GM18511 (cell line): ENCODE measurements around the gene YEATS2.

Source experiments
- ATAC-seq: cut with Tn5 transposase; IDR thresholded peaks from one replicate; pipeline ENCODE4 v1.9.1; 2021; ENCODE audit warnings: mild to moderate bottlenecking, moderate library complexity; ENCODE audit not compliant: unreplicated experiment

The YEATS2 gene

GRCh38 chr3:183810643-183811594 is 113.3 kb downstream of the YEATS2 start:
- no peak for ATAC-seq

- ATAC-seq, result no peak
These were observed 114.0 kb downstream of the YEATS2 start for GRCh38 chr3:183811638-183812037.

GRCh38 chr3:183812761-183813445 is 115.3 kb downstream of the YEATS2 start:
- no peak for ATAC-seq

- ATAC-seq, result no peak
These were observed 116.6 kb downstream of the YEATS2 start for GRCh38 chr3:183814240-183814639.

- ATAC-seq, result no peak
These were observed 118.0 kb downstream of the YEATS2 start for GRCh38 chr3:183815563-183815940.

GRCh38 chr3:183815951-183816475 is 118.4 kb downstream of the YEATS2 start:
- no peak for ATAC-seq

- no peak for ATAC-seq
These were observed 119.3 kb downstream of the YEATS2 start for GRCh38 chr3:183816681-183817510.

GRCh38 chr3:183817639-183818038 is 120.0 kb downstream of the YEATS2 start:
- ATAC-seq, result no peak

- ATAC-seq, result no peak
These were observed 120.5 kb downstream of the YEATS2 start for GRCh38 chr3:183818041-183818620.

GRCh38 chr3:183818706-183819624 is 121.4 kb downstream of the YEATS2 start:
- ATAC-seq, result no peak

- no peak for ATAC-seq
These were observed 122.2 kb downstream of the YEATS2 start for GRCh38 chr3:183819831-183820230.

- no peak for ATAC-seq
These were observed 125.0 kb downstream of the YEATS2 start for GRCh38 chr3:183822631-183823030.

GRCh38 chr3:183823963-183824362 is 126.4 kb downstream of the YEATS2 start:
- no peak for ATAC-seq

GRCh38 chr3:183824761-183825455 is 127.3 kb downstream of the YEATS2 start:
- peak; percentile 40 for ATAC-seq

- peak; percentile 64 for ATAC-seq
These were observed 128.0 kb downstream of the YEATS2 start, which contains the start of gene MAP6D1 for GRCh38 chr3:183825456-183826161. Gene MAP6D1 (minus strand): TSS chr3:183825577. CDS start chr3:183825547, 30 bp downstream.

- ATAC-seq, result no peak
These were observed 129.1 kb downstream of the YEATS2 start for GRCh38 chr3:183826448-183827250.

GRCh38 chr3:183827809-183828537 is 130.4 kb downstream of the YEATS2 start:
- no peak for ATAC-seq
